Ovary (tissue), 9 donors: ENCODE results near the gene DDI2. TPM values are rescaled to one million over a fixed set of nuclear protein-coding genes. Genes with fewer than 3 reads are reported as not detected.
A peak's percentile ranks its signal among the peaks of the same experiment; 100 is the strongest.
"Not testable (repeated sequence)": the region's sequence is repeated elsewhere in the genome, so short reads cannot be mapped to it uniquely, and the experiment has no call there.

ENCODE experiments used
- DNase-seq, 5 donors: peaks; one replicate each; pipeline ENCODE4 v3.0.0-alpha.2; 2019 to 2020
- H3K27ac ChIP-seq, 2 donors: fragments of 200-600 bp; one replicate each; pipeline versions ENCODE4 v1.5.1 to v1.8.0; 2019 to 2022
- H3K27me3 ChIP-seq: fragments of 200-600 bp; one replicate; pipeline ENCODE4 v1.8.0; 2022
- H3K36me3 ChIP-seq: fragments of 200-600 bp; sonication (generic); one replicate; pipeline ENCODE4 v1.5.1; 2019
- H3K4me1 ChIP-seq: one replicate; pipeline ENCODE4 v1.8.1; 2013; ENCODE audit warnings: mild to moderate bottlenecking, moderate library complexity; ENCODE audit not compliant: insufficient read depth
- H3K4me3 ChIP-seq: fragments of 200-600 bp; sonication (generic); one replicate; pipeline ENCODE4 v1.5.1; 2017
- H3K9me3 ChIP-seq, 2 donors: fragments of 200-600 bp in 1 of 2; sonication (generic) in 1 of 2; one replicate each; pipeline versions ENCODE4 v1.5.1 to v1.8.1; 2013 to 2019; ENCODE audit warnings: mild to moderate bottlenecking in 1 of 2, moderate library complexity in 1 of 2
- EP300 ChIP-seq: sonication (generic); formaldehyde crosslinking; IDR thresholded peaks from one replicate; pipeline ENCODE4 v1.6.1; 2017; ENCODE audit warnings: antibody characterized with exemption
- POLR2A ChIP-seq: fragments of 450-650 bp; IDR thresholded peaks from one replicate; pipeline ENCODE4 v1.6.1; 2017; ENCODE audit warnings: antibody characterized with exemption, mild to moderate bottlenecking, moderate library complexity
- WGBS, 3 donors: extraction: QIAGEN DNeasy Blood & Tissue Kit in 1 of 3; methylation state at CpG; one replicate each; pipeline versions ENCODE4 v1.1.5 to v1.1.7; 2013 to 2017; 5-methylcytosine and 5-hydroxymethylcytosine counted together
- intact Hi-C, 4 donors: fragments of 100-400 bp; cut with DNase I; formaldehyde crosslinking; loops; one replicate each; pipeline versions ENCODE4 v1.11.0 to v1.15.1; 2022 to 2023
- polyA plus RNA-seq, 2 donors: library from polyadenylated mRNA; stranded (reverse); fragments of 200-250 nt in 1 of 2; fragments of 350-450 nt in 1 of 2; fragmentation: Illumina TruSeq in 1 of 2; extraction: RNeasy Lipid Tissue Mini Kit (QIAGEN cat#74804) in 1 of 2; gene quantifications; one replicate each; pipeline ENCODE4 v1.2.3, GENCODE V29; 2013 to 2014
- total RNA-seq, 7 donors: library from RNA; depleted of rRNA in 2 of 7; stranded (reverse); fragments of >200 nt in 2 of 7; fragmentation: NEBNext Ultra II Directional in 3 of 7; extraction: Animal tissue kit (Norgen Biotek cat#: 25700) in 3 of 7; gene quantifications; one replicate each; pipeline versions ENCODE4 v1.1.0 to v1.2.4, GENCODE V29; 2016 to 2023
- TF ChIP-seq, protein P1 (sequence below), 3 donors: fragments of 450-650 bp in 2 of 3; fragments of 200-600 bp in 1 of 3; IDR thresholded peaks; one replicate each; pipeline versions ENCODE4 v1.5.1 to v1.8.0; 2016 to 2022; ENCODE audit warnings: antibody characterized with exemption in 3 of 3, mild to moderate bottlenecking in 1 of 3
- donor health status: DM: no; HTN: no; CAD: no; lungs with moderate emphysema.
- donor health status: DM: no; HTN: no; CAD: no.
- donor health status: Bipolar disorder and iron deficiency.
- donor health status: DM: yes; HTN: yes; CAD: no.
- donor health status: DM: no; HTN: no; CAD: no.
- donor health status: DM: yes; HTN: yes; CAD: no.

The DDI2 gene
- total and polyA plus RNA-seq, 9 donors = 4.2 to 30.9 (median 22.2) TPM

- Histone ChIP-seq H3K9me3 (no peaks in the 10 kb centered on the region), H3K36me3 (no peaks in the 10 kb centered on the region), H3K4me3 (no peak overlapping the region), H3K4me1 (peaks cover 7% of the 10 kb centered on the region), H3K27ac (no peak overlapping the region), H3K27me3 (no peaks in the 10 kb centered on the region)
- 95 to 100% (median 98%) methylated on average over 2 of the region's 2 CpGs for WGBS, 3 donors
- no peak for DNase-seq
- no peak for TF ChIP-seq EP300
- no peak for TF ChIP-seq POLR2A
- TF ChIP-seq, protein P1, sequence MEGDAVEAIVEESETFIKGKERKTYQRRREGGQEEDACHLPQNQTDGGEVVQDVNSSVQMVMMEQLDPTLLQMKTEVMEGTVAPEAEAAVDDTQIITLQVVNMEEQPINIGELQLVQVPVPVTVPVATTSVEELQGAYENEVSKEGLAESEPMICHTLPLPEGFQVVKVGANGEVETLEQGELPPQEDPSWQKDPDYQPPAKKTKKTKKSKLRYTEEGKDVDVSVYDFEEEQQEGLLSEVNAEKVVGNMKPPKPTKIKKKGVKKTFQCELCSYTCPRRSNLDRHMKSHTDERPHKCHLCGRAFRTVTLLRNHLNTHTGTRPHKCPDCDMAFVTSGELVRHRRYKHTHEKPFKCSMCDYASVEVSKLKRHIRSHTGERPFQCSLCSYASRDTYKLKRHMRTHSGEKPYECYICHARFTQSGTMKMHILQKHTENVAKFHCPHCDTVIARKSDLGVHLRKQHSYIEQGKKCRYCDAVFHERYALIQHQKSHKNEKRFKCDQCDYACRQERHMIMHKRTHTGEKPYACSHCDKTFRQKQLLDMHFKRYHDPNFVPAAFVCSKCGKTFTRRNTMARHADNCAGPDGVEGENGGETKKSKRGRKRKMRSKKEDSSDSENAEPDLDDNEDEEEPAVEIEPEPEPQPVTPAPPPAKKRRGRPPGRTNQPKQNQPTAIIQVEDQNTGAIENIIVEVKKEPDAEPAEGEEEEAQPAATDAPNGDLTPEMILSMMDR (IDR thresholded peaks at IDR 0.05) = no peak
- intact Hi-C loops = no loop called here
These were observed 80.9 kb downstream of the DDI2 start for GRCh38 chr1:15698201-15698600.

GRCh38 chr1:15699321-15699720 is 82.1 kb downstream of the DDI2 start:
- DNase-seq, H3K36me3 ChIP-seq, H3K9me3 ChIP-seq, H3K27ac ChIP-seq, H3K4me3 ChIP-seq, intact Hi-C loops, H3K4me1 ChIP-seq, H3K27me3 ChIP-seq: not testable (repeated sequence)
- WGBS, 3 donors = 87 to 94% (median 92%) methylated on average over 4 of the region's 4 CpGs

GRCh38 chr1:15700508-15700907 is 83.2 kb downstream of the DDI2 start:
- H3K36me3 ChIP-seq = no peaks in the 10 kb centered on the region
- H3K27ac ChIP-seq = peak overlapping the region in 1 of 2 donors; percentile 2
- no peaks in the 10 kb centered on the region for H3K27me3 ChIP-seq
- intact Hi-C loops = no loop called here
- H3K9me3 ChIP-seq = no peaks in the 10 kb centered on the region
- 21 to 23% (median 22%) methylated on average over 6 of the region's 6 CpGs for WGBS, 3 donors
- peak in 1 of 5 donors; percentile 61 for DNase-seq
- TF ChIP-seq, protein P1 (IDR thresholded peaks at IDR 0.05) = no peak
- TF ChIP-seq POLR2A = no peak
- no peak for TF ChIP-seq EP300
- H3K4me3 ChIP-seq = no peak overlapping the region
- H3K4me1 ChIP-seq = peaks cover 19% of the 10 kb centered on the region

DNA sequence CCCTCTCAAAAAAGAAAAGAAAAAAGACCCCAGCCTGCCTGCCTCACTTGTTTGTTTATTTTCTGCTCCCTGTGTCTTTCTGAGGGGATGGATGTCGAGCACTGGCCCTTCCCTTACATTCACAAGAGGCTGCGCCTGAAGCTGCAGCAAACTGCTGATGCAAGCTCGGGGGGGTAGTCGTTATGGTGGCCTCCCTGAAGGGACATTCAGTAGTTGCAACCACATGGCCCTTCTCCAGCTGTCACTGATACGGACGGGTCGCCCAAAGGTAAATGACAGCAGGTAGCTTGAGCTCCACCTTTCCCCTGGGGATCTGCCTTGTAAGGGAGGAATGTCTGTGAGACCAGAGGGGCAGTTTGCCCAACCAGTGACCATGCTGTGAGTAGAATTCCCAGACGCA is 84.5 kb downstream of the DDI2 start:
- H3K9me3 ChIP-seq = no peaks in the 10 kb centered on the region
- peaks cover 20% of the 10 kb centered on the region for H3K4me1 ChIP-seq
- H3K4me3 ChIP-seq = no peak overlapping the region
- intact Hi-C loops = no loop called here
- no peaks in the 10 kb centered on the region for H3K36me3 ChIP-seq
- DNase-seq = no peak
- H3K27me3 ChIP-seq = no peaks in the 10 kb centered on the region
- no peak overlapping the region for H3K27ac ChIP-seq
- WGBS, 3 donors = 90 to 94% (median 93%) methylated on average over 8 of the region's 8 CpGs
- TF ChIP-seq, protein P1 (IDR thresholded peaks at IDR 0.05) = no peak
- TF ChIP-seq EP300 = no peak
- TF ChIP-seq POLR2A = no peak

- Histone ChIP-seq H3K4me3 (no peak overlapping the region), H3K4me1 (peaks cover 20% of the 10 kb centered on the region), H3K27me3 (no peaks in the 10 kb centered on the region), H3K36me3 (no peaks in the 10 kb centered on the region), H3K27ac (peak overlapping the region; percentile 85 to 90), H3K9me3 (no peaks in the 10 kb centered on the region)
- TF ChIP-seq, protein P1 (IDR thresholded peaks at IDR 0.05) = no peak
- no peak for TF ChIP-seq POLR2A
- no peak for TF ChIP-seq EP300
- WGBS, 3 donors = 54 to 55% (median 54%) methylated on average over 18 to 19 of the region's 19 CpGs
- peak in 4 of 5 donors; percentile 49 to 57 (median 50) for DNase-seq
- intact Hi-C loops = no loop called here
These were observed 85.7 kb downstream of the DDI2 start for GRCh38 chr1:15702722-15703550.
